Endodermal cell (in vitro differentiated cells): ENCODE results near the gene ILF2. TPM values are rescaled to one million over a fixed set of nuclear protein-coding genes. Genes with fewer than 3 reads are reported as not detected.
A peak's percentile ranks its signal among the peaks of the same experiment; 100 is the strongest.

Source experiments
- DNase-seq: peaks from one replicate; pipeline ENCODE4 v3.0.0-alpha.2; 2017
- H3K27ac ChIP-seq: 2 replicates; pipeline ENCODE4 v1.5.1; 2013; ENCODE audit warnings: mild to moderate bottlenecking, low read depth, low read length, moderate library complexity
- H3K27me3 ChIP-seq: 2 replicates; pipeline ENCODE4 v1.6.1; 2013; ENCODE audit warnings: mild to moderate bottlenecking, low read length, moderate library complexity; ENCODE audit not compliant: insufficient read depth, control insufficient read depth, poor library complexity, severe bottlenecking
- H3K36me3 ChIP-seq: 2 replicates; pipeline ENCODE4 v1.7.0; 2013; ENCODE audit warnings: mild to moderate bottlenecking, low read length, moderate library complexity; ENCODE audit not compliant: control insufficient read depth, insufficient read depth
- H3K4me1 ChIP-seq: one replicate; pipeline ENCODE4 v1.7.0; 2013; ENCODE audit warnings: low read length; ENCODE audit not compliant: control insufficient read depth, insufficient read depth
- H3K4me3 ChIP-seq: 2 replicates; pipeline ENCODE4 v1.5.1; 2013; ENCODE audit warnings: mild to moderate bottlenecking, low read length, moderate library complexity
- H3K9ac ChIP-seq: 2 replicates; pipeline ENCODE4 v1.6.1; 2013; ENCODE audit warnings: mild to moderate bottlenecking, low read length, moderate library complexity; ENCODE audit not compliant: poor library complexity, severe bottlenecking; ENCODE audit errors: extremely low read depth
- H3K9me3 ChIP-seq: 2 replicates; pipeline ENCODE4 v1.6.1; 2013; ENCODE audit warnings: mild to moderate bottlenecking, low read length, moderate library complexity; ENCODE audit not compliant: control insufficient read depth
- H3K27ac Mint-ChIP-seq: 2 replicates; pipeline ENCODE4 v1.8.0; 2020; ENCODE audit warnings: mixed read lengths
- H3K27me3 Mint-ChIP-seq: 2 replicates; pipeline ENCODE4 v1.8.0; 2021; ENCODE audit warnings: mild to moderate bottlenecking, mixed read lengths; ENCODE audit not compliant: insufficient read depth
- H3K36me3 Mint-ChIP-seq: 2 replicates; pipeline ENCODE4 v1.8.0; 2020; ENCODE audit warnings: low read depth, mixed read lengths
- H3K4me1 Mint-ChIP-seq: 2 replicates; pipeline ENCODE4 v1.8.0; 2020; ENCODE audit warnings: mixed read lengths
- H3K4me3 Mint-ChIP-seq: 2 replicates; pipeline ENCODE4 v1.8.0; 2020; ENCODE audit warnings: mild to moderate bottlenecking, moderate library complexity, mixed read lengths
- H3K9me3 Mint-ChIP-seq: 2 replicates; pipeline ENCODE4 v1.8.0; 2020; ENCODE audit warnings: mild to moderate bottlenecking, mixed read lengths
- CTCF ChIP-seq: fragments of 200-600 bp; sonication (generic); conservative IDR thresholded peaks from 2 replicates; pipeline ENCODE4 v1.5.0; 2021; ENCODE audit warnings: antibody characterized with exemption, mild to moderate bottlenecking
- WGBS, 2 experiments: methylation state at CpG; one replicate each; pipeline versions ENCODE4 v1.1.5 to v1.1.7; 2013; ENCODE audit warnings: missing lambda C conversion rate in 2 of 2, mixed read lengths in 1 of 2; ENCODE audit not compliant: insufficient coverage in 1 of 2, insufficient read length in 1 of 2; 5-methylcytosine and 5-hydroxymethylcytosine counted together
- total RNA-seq, 2 donors: library from RNA; stranded (reverse); fragmentation: NEBNext Ultra II Directional in 1 of 2; extraction: Animal tissue kit (Norgen Biotek cat#: 25700) in 1 of 2; gene quantifications; 2 replicates in 1 of 2; 3 replicates in 1 of 2; pipeline ENCODE4 v1.2.1, GENCODE V29; 2021

The ILF2 gene
- total RNA-seq, 2 donors from 2014 or later: 280 to 315 TPM

DNA sequence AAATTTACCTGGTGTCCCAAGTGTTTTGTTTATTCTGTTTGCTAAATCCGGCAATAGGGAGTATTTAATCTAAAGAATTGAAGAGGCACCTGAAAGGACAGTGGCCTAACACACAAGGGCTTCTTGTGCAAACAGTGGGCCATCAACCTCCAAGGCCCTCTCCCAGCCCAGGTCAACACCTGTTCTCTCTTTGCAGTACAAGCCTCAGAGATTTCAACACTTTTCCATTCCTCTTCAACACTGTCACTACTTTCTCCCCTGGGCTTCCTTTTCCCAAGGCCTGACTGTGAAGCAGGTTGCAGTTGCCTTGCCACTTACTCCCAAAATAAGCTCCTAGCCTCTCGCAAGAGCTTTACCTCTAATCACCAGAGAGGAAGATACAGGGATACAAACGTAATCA lies 15.5 kb downstream of the ILF2 start:
- peaks cover 7% of the 10 kb centered on the region for H3K27me3 Mint-ChIP-seq
- Histone ChIP-seq H3K27me3 (no peaks in the 10 kb centered on the region), H3K4me1 (no peaks in the 10 kb centered on the region), H3K36me3 (no peaks in the 10 kb centered on the region), H3K9ac (no peak overlapping the region), H3K4me3 (no peak overlapping the region), H3K27ac (no peak overlapping the region), H3K9me3 (no peaks in the 10 kb centered on the region)
- WGBS, 2 experiments: 80 to 86% methylated on average over 1 to 3 of the region's 3 CpGs
- H3K27ac Mint-ChIP-seq: peak overlapping the region; percentile 64
- no peak for TF ChIP-seq CTCF
- H3K4me3 Mint-ChIP-seq: no peak overlapping the region
- H3K4me1 Mint-ChIP-seq: peaks cover 15% of the 10 kb centered on the region
- H3K9me3 Mint-ChIP-seq: no peaks in the 10 kb centered on the region
- H3K36me3 Mint-ChIP-seq: no peaks in the 10 kb centered on the region
- DNase-seq: no peak

DNA sequence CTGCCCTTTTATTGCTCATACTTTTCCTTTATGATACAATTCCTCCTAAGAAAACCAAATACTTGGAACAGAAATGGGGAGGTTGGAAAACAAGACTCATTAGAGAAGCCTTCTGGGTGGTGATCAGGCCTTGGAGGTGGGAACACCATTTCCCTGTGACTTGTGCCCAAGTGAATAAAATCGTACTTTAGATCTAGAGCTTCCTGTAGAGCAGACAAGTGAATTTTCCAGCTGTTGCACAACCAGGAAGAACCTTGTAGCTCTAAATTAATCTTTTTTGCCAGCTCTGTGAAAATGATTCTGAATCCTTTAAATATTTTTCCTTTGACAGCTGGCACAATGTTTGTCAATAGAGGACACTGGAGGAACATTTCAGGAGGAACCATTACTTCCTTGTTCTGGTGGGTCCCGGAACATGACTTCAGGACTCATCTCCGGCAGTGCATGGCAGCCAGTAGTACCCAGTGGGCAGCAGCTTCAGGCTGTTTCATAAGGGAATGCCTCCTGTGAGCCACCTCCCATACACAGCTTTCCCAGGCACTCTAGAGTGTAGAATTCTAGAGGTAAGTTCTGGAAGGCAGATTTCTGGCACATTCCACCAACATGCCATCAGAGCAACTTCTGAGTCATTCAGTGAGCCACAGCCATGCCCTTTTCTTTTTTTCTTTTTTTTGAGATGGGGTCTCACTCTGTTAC lies 17.8 kb downstream of the ILF2 start:
- Mint-ChIP-seq H3K27ac (no peak overlapping the region), H3K27me3 (peaks cover 7% of the 10 kb centered on the region), H3K4me3 (no peak overlapping the region), H3K4me1 (peaks cover 15% of the 10 kb centered on the region), H3K36me3 (no peaks in the 10 kb centered on the region), H3K9me3 (no peaks in the 10 kb centered on the region)
- Histone ChIP-seq H3K4me3 (no peak overlapping the region), H3K27ac (no peak overlapping the region), H3K36me3 (no peaks in the 10 kb centered on the region), H3K4me1 (peaks cover 10% of the 10 kb centered on the region), H3K9me3 (no peaks in the 10 kb centered on the region), H3K27me3 (no peaks in the 10 kb centered on the region), H3K9ac (no peak overlapping the region)
- WGBS, 2 experiments: 88 to 95% methylated on average over 3 of the region's 3 CpGs
- TF ChIP-seq CTCF: no peak
- DNase-seq: no peak

- Histone ChIP-seq H3K9ac (no peak overlapping the region), H3K27me3 (no peaks in the 10 kb centered on the region), H3K4me1 (peaks cover 10% of the 10 kb centered on the region), H3K4me3 (no peak overlapping the region), H3K27ac (no peak overlapping the region), H3K9me3 (no peaks in the 10 kb centered on the region), H3K36me3 (peaks cover 1% of the 10 kb centered on the region)
- no peak for DNase-seq
- peaks cover 19% of the 10 kb centered on the region for H3K4me1 Mint-ChIP-seq
- 97 to 100% methylated on average over 1 of the region's 1 CpG for WGBS, 2 experiments
- H3K9me3 Mint-ChIP-seq: no peaks in the 10 kb centered on the region
- no peak for TF ChIP-seq CTCF
- no peaks in the 10 kb centered on the region for H3K36me3 Mint-ChIP-seq
- peaks cover 7% of the 10 kb centered on the region for H3K27me3 Mint-ChIP-seq
- H3K27ac Mint-ChIP-seq: no peak overlapping the region
- no peak overlapping the region for H3K4me3 Mint-ChIP-seq
Observed at GRCh38 chr1:153651771-153652170, 19.0 kb downstream of the ILF2 start.
